Mesenteric fat pad (tissue), 1 donor: ENCODE results near the gene TC2N. TPM values are rescaled to one million over a fixed set of nuclear protein-coding genes. Genes with fewer than 3 reads are reported as not detected.
"Not testable (repeated sequence)": the region's sequence is repeated elsewhere in the genome, so short reads cannot be mapped to it uniquely, and the experiment has no call there.

ENCODE experiments used
- DNase-seq: peaks from one replicate; pipeline ENCODE4 v3.0.0-alpha.2; 2020; ENCODE audit warnings: low spot score
- total RNA-seq: library from RNA; stranded (reverse); fragmentation: NEBNext Ultra II Directional; extraction: Animal tissue kit (Norgen Biotek cat#: 25700); gene quantifications from one replicate; pipeline ENCODE4 v1.2.1, GENCODE V29; 2021
- donor health status: DM: yes; HTN: yes; CAD: no.

The TC2N gene
- total RNA-seq, 1 donor from 2014 or later, result 19.0 TPM

DNA sequence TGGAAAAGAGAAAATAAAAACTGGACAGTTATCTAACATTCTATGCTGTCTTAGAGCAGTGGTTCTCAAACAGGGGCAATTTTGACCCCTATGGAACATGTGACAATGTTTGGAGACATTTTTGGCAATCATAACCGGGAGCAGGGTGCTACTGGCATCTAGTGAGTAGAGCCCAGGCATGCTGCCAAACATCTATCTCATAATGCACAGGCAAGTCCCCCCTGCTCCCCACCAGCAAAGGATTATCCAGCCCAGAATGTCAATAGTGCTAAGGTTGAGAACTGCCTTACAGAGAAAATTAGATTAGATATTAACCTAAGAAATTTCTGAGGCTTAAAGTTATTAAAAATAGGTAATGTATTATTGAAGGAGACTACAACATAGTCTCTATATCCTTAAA, 112.5 kb downstream of the TC2N start:
- no peak for DNase-seq

GRCh38 chr14:91754185-91754584, 113.2 kb downstream of the TC2N start:
- DNase-seq, result no peak

DNA sequence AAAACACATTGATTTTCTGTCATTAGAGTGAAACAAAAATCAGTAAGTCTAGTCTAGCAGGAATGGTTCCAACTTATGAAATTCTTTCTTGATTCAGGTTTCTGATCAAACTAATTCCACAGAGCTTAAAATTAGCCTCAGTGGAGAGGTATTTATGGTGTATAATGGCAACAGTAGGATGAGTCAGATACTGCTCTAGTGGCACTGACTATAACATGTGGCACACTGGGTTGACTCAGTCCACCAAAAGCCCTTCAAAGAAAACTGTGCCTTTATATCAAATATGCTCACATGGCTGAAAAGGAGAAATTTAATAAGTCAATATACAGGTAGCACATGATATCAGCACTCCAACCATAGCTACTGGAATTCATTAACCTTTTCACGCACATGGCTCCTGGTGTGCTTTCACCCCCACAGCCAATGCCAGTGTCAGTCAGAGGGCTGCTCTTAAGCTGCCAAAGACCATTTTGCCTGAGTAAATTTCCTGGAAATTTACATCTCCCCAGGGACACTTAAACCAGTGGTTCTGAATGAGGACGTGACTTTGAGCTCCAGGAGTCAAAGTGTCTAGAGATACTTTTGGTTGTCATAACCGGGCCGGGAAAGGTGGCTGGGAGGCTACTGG, 113.7 kb downstream of the TC2N start:
- DNase-seq, result no peak

DNA sequence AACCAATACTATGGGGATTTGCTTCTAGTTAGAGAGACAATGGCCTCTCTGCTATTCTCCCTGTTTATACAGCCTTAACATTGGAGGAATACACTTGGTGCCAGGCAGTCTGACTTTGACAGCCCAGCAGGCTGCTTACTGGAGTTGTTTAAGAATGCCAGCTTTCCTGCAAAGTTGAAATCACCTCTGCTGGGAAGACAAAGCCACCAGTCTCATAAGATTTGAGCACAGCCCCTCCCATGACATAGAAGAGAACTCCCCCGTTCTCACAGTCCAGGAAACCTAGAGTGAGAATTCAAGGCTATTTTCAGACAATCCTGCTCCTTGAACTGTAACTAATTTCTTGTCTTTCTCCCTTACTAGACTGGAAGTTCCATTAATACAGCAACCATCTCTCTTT, 114.4 kb downstream of the TC2N start:
- DNase-seq, result no peak

DNA sequence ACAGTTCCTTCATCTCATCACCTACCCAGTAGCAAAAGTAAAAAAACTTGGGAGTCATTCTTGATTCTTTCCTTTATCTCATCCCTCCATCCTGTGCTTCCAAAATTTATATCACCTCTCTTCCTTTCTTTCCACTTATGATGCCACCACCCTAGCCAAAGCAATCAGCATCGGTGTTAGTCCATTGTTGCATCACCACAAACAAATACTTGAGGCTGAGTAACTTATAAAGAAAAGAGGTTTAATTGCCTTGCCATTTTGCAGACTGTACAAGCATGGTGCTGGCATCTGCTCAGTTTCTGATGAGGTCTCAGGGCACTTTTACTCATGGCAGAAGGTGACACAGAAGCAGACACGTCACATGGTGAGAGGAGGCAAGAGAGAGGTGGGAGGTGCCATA, 115.6 kb downstream of the TC2N start:
- DNase-seq, result no peak

- DNase-seq, result no peak
These were observed 116.6 kb downstream of the TC2N start for GRCh38 chr14:91750634-91751198.

- DNase-seq, result no peak
These were observed 117.5 kb downstream of the TC2N start for GRCh38 chr14:91749868-91750267.

DNA sequence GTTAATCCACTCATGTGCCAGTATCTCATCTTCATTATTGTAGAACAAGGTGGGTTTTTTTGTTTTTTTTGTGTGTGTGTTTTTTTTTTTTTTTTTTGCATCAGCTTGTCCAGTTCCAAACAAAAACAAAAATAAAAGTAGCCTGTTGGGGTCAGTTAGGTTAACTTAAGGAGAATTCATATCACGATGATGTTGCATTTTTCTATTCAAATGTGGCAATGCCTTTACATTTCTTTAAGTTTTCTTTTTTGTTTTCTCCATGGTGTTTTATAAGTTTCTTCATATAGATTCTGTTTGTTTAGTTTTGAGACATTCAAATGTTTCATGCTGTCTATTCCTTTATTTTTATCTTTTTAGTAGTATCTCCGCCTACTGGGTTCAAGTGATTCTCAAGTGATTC, 119.3 kb downstream of the TC2N start:
- DNase-seq, result no peak

DNA sequence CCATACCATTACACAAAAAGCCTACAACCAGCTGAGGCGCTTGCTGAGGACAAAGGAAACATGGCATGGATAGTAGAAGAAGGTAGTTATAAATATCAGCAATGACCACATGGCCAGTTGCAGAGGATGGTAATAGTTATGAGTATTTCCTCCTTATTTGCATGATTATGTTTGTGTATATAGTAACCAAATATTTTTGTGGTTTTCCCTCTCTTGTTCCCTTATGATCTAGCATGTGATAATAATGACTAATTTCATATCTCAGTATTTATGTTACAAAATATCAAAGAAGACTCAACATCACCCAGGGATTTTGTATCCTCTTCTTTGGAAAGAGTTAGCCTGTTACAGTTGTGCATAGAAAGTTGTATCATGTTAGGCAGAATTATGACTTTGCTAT, 122.0 kb downstream of the TC2N start:
- no peak for DNase-seq

- DNase-seq, result no peak
These were observed 123.3 kb downstream of the TC2N start for GRCh38 chr14:91744068-91744480.

DNA sequence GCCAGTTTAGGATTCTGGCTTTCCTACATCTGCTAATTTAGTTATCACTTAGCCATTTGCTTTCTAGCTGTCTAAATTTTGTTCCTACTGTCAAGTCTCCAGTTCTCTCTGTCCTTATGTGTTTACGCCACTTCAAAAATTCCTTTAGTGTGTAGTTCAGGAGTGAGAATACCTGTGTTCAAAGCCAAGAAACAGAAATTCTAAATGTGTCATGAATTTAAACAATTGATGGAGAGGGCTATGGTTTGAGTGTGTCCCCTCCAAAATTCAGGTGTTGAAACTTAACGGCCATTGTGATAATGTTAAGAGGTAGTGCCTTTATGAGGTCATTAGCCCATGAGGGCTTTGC, 124.1 kb downstream of the TC2N start:
- DNase-seq, result no peak

DNA sequence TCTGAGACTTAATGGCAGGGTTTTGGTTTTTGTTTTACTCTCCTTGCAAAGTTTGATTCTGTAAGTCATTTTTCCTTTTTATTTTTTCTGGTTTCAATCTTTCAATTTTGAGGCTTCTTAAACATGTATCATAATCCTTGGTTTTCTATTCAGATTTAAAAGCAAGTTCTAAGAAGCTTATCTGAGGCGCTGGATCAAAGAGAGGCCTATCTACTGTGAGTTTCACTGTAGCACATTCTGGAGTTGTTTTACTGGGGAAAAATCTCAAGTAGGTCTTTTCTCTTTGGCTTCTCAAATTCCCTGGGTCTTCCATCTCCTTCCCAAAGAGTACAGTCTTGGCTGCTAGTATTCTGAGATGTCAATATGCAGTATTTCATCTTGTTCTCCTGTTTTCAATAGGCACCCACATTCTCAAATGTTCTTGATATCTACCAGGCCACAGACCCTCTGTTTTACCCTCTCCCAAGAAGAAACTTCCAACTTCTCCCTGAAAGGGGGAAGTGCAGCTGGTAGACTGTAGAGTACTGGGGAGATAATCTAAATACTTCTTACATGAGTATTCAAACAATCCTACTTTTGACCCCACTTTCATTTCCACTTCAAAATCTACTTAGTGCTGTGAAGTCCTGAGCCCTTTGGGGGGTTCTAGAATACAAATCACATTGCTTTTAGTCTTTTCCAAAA, 124.6 kb downstream of the TC2N start:
- DNase-seq, result no peak

- DNase-seq, result not testable (repeated sequence)
These were observed 127.5 kb downstream of the TC2N start for GRCh38 chr14:91739867-91740266.

DNA sequence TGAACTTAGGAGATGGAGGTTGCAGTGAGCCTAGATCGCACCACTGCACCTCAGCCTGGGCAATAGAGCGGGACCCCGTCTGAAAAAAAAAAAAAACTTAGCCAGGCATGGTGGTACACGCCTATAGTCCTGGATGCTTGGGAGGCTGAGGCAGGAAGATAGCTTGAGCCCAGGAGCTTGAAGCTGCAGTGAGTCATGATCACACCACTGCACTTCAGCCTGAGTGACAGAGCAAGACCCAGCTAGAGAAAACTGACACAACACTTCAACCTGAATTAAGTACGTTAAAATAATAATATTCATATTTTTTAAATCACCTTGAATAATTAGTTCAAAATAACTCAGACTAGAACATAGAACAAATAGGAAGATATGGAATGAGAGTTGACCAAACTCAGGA, 129.7 kb downstream of the TC2N start:
- no peak for DNase-seq

DNA sequence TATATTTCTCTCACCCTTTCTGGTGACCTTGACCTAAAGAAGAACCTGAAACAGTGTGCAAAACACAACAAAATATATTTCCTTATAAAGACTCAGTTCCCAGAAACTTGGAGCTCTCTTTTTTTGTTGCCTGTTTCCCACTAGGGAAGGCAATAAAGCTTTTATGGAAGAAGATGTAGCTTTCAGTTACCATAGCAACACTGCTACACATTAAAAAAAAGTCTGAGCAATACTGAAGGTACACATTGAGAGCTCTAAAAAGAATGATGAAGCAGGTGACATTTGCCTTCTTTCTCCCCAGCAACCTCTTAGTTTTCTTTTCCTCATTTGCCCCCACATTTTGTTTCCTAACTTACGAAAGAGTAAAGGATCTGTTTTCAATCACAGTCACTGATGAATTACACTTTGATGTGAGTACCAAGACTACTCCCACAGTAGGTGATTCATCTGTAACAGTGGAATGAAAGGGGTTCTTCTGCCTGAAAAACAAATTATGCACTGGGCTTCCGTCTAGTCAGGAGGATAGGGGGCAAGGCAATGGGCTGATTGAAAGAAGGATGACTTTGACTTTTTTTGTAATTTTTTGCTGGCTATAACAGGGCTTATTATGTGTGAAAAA, 134.4 kb downstream of the TC2N start:
- DNase-seq, result no peak

GRCh38 chr14:91732439-91732838, 134.9 kb downstream of the TC2N start:
- no peak for DNase-seq

DNA sequence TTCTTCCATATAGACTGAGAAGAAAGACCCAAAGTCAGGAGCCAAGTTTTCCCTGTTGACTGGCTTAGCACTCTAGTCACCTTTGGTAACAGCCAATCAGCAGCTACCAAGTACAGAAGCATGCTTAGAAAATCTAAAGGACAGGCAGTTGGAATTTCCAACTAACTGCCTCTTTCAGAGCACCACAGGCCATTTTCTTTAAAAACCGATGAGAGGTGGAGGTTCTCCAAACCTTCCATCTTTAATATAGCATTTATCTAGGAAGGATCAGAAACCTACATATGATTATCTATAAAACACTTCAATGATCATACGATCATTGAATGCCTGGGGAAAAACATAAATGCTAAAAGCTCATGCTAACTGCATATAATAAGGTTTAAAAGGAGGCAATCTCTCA, 135.3 kb downstream of the TC2N start, which contains the start of gene CATSPERB:
Gene CATSPERB (minus strand): TSS at position 101 of the 400 bp plus-strand sequence. CDS start 2,607 bp downstream, outside the sequence.
- no peak for DNase-seq

DNA sequence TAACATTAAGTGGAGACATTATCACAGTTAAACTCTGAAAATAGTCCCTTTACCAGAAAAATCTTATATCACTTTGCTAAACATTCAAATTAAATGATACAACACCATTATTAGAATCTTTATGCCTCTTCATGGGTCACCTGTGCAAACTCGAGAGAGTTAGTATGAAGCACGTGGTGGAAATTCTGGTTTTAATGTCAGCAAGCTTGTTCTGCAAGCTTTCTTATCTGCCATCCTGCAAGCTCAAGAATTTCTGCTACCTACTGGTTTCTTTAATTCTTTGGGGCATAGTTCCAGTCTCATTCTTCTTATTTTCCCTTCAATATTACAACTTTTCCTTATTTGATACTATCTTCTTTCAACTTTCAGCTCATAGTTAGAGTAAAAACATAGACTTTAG, 136.3 kb downstream of the TC2N start:
- DNase-seq, result no peak

- no peak for DNase-seq
These were observed 137.6 kb downstream of the TC2N start for GRCh38 chr14:91729756-91730155.
